IPS-20b (cell line): ENCODE measurements around the gene STPG2.
"Not testable (repeated sequence)": the region's sequence is repeated elsewhere in the genome, so short reads cannot be mapped to it uniquely, and the experiment has no call there.

Experiments
- H3K27ac ChIP-seq: one replicate; pipeline ENCODE4 v1.5.1; 2013; ENCODE audit warnings: low read length
- H3K27me3 ChIP-seq: 2 replicates; pipeline ENCODE4 v1.6.1; 2013; ENCODE audit warnings: mild to moderate bottlenecking, low read length, inconsistent platforms; ENCODE audit not compliant: insufficient read depth
- H3K36me3 ChIP-seq: 2 replicates; pipeline ENCODE4 v1.6.1; 2013; ENCODE audit warnings: low read depth, mild to moderate bottlenecking, inconsistent platforms, low read length, moderate library complexity; ENCODE audit not compliant: insufficient read depth
- H3K4me1 ChIP-seq: 2 replicates; pipeline ENCODE4 v1.6.1; 2013; ENCODE audit warnings: mild to moderate bottlenecking, control low read depth, inconsistent platforms, low read length, moderate library complexity; ENCODE audit not compliant: insufficient read depth
- H3K4me3 ChIP-seq: 2 replicates; pipeline ENCODE4 v1.5.1; 2013; ENCODE audit warnings: mild to moderate bottlenecking, low read length, inconsistent platforms
- H3K9ac ChIP-seq: 2 replicates; pipeline ENCODE4 v1.6.1; 2013; ENCODE audit warnings: low read depth, mild to moderate bottlenecking, inconsistent platforms, low read length, moderate library complexity
- H3K9me3 ChIP-seq: 2 replicates; pipeline ENCODE4 v1.6.1; 2013; ENCODE audit warnings: mild to moderate bottlenecking, low read depth, low read length, inconsistent platforms; ENCODE audit not compliant: insufficient read depth

STPG2 gene

DNA sequence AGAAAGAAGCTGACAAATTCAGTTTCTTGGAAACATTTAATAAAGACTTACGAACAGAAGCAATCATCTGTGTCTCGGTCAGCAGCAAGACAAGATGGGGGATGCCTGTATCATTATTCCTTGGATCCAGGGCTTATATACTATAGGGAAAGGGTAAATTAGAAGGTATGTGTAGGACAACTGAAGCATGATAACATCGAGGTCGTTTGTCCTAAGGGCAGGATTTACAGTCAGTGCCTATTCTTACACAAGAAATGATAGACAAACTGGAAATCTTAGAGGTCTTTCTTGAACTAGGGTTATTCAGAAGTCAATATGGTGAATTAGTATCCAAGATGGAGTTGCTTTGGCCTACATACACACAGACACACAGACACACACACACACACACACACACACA, 553.0 kb downstream of the STPG2 start:
- no peak overlapping the region for H3K27ac ChIP-seq
- H3K4me1 ChIP-seq = no peaks in the 10 kb centered on the region; the same call in 1 of the 2 replicates
- H3K9ac ChIP-seq = no peak overlapping the region
- H3K4me3 ChIP-seq = no peak overlapping the region
- no peaks in the 10 kb centered on the region for H3K36me3 ChIP-seq
- no peaks in the 10 kb centered on the region for H3K27me3 ChIP-seq
- no peaks in the 10 kb centered on the region for H3K9me3 ChIP-seq

GRCh38 chr4:97589481-97590196, 553.6 kb downstream of the STPG2 start:
- no peak overlapping the region for H3K9ac ChIP-seq
- H3K4me1 ChIP-seq = no peaks in the 10 kb centered on the region; the same call in 1 of the 2 replicates
- no peaks in the 10 kb centered on the region for H3K36me3 ChIP-seq
- no peaks in the 10 kb centered on the region for H3K27me3 ChIP-seq
- no peak overlapping the region for H3K27ac ChIP-seq
- no peaks in the 10 kb centered on the region for H3K9me3 ChIP-seq
- no peak overlapping the region for H3K4me3 ChIP-seq

- Histone ChIP-seq H3K9me3 (no peaks in the 10 kb centered on the region), H3K27me3 (no peaks in the 10 kb centered on the region), H3K27ac (no peak overlapping the region), H3K9ac (no peak overlapping the region), H3K36me3 (no peaks in the 10 kb centered on the region), H3K4me3 (no peak overlapping the region), H3K4me1 (no peaks in the 10 kb centered on the region; the same call in 1 of the 2 replicates)
These were observed 555.4 kb downstream of the STPG2 start for GRCh38 chr4:97587912-97588311.

DNA sequence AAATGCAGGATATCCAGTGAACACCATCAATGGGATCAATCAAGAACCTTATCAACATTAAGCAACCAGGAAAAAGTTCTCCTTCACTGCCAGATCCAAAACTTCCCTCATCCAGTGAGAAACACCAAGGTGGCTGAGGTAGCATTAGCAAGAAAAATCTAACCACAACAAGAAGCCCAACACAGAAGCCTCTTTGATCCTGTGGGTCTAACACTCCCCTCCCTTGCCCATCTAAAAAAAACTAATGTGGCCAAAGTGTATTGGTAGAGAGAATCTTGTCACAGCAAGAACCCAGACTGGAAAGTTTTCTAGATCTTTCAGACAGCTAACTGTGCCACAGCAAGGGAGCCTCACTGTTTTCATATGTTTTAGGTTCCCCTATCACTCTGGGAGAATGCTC, 558.0 kb downstream of the STPG2 start:
- Histone ChIP-seq H3K4me3 (no peak overlapping the region), H3K36me3 (no peaks in the 10 kb centered on the region), H3K27me3 (no peaks in the 10 kb centered on the region), H3K9me3 (no peaks in the 10 kb centered on the region), H3K4me1 (no peaks in the 10 kb centered on the region; the same call in 1 of the 2 replicates), H3K27ac (no peak overlapping the region), H3K9ac (no peak overlapping the region)

- Histone ChIP-seq H3K9me3 (no peaks in the 10 kb centered on the region), H3K9ac (no peak overlapping the region), H3K27ac (no peak overlapping the region), H3K4me3 (no peak overlapping the region), H3K27me3 (no peaks in the 10 kb centered on the region), H3K36me3 (no peaks in the 10 kb centered on the region), H3K4me1 (no peaks in the 10 kb centered on the region)
These were observed 560.4 kb downstream of the STPG2 start for GRCh38 chr4:97582890-97583289.

DNA sequence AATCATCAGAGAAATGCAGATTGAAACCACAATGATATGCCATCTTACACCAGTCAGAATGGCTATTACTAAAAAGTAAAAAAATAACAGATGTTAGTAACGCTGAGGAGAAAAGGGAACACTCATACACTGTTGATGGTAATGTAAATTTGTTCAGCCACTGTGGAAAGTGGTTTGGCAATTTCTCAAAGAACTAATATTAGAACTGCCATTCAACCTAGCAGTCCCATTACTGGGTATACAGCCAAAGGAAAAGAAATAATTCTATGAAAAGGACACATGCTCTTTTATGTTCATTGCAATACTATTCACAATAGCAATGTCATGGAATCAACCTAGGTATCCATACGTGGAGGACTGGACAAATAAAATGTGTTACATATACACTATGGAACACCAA, 566.3 kb downstream of the STPG2 start:
- Histone ChIP-seq H3K36me3 (no peaks in the 10 kb centered on the region), H3K9me3 (no peaks in the 10 kb centered on the region), H3K27me3 (no peaks in the 10 kb centered on the region), H3K27ac (no peak overlapping the region), H3K9ac (no peak overlapping the region), H3K4me3 (no peak overlapping the region), H3K4me1 (no peaks in the 10 kb centered on the region)

GRCh38 chr4:97560009-97560408, 583.3 kb downstream of the STPG2 start:
- H3K4me1 ChIP-seq = peaks cover 14% of the 10 kb centered on the region; the same call in 1 of the 2 replicates
- no peaks in the 10 kb centered on the region for H3K9me3 ChIP-seq
- no peak overlapping the region for H3K9ac ChIP-seq
- no peak overlapping the region for H3K27ac ChIP-seq
- no peak overlapping the region for H3K4me3 ChIP-seq
- H3K27me3 ChIP-seq = no peaks in the 10 kb centered on the region
- H3K36me3 ChIP-seq = no peaks in the 10 kb centered on the region

DNA sequence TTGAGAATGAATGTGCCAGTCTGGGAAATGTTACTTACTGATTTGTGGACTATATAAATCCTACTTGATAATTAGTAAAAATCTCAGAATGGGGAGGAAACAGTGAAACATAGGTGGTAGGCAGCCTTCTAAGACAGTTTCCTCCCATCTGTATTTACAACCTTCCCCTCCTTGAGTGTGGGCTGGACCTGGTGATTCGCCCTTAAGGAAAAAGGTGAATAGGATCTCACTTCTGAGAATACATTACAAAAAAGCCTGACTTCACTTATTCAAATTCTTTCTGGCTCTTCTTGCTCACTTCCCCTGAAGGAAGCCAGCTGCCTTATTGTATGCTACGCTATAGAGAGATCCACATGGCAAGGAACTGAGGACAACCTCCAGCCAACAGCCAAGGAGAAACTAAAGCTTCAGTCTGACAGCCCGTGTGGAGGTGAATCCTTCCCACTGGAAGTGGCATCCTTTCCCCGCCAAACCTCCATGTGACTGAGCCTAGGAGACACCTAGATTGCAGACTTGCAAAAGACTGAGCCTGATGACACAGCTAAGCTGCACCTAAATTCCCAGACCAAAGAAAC, 585.0 kb downstream of the STPG2 start:
- Histone ChIP-seq H3K27me3 (no peaks in the 10 kb centered on the region), H3K27ac (no peak overlapping the region), H3K9ac (no peak overlapping the region), H3K9me3 (no peaks in the 10 kb centered on the region), H3K4me3 (no peak overlapping the region), H3K36me3 (no peaks in the 10 kb centered on the region), H3K4me1 (peaks cover 14% of the 10 kb centered on the region; the same call in 1 of the 2 replicates)

DNA sequence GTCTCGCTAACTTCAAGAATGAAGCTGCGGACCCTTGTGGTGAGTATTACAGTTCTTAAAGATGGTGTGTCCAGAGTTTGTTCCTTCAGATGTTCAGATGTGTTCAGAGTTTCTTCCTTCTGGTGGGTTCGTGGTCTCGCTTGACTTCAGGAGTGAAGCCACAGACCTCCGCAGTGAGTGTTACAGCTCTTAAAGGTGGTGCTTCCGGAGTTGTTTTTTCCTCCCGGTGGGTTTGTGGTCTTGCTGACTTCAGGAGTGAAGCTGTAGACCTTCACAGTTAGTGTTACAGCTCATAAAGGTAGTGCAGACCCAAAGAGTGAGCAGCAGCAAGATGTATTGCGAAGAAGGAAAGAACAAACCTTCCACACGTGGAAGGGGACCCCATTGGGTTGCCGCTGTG, 592.6 kb downstream of the STPG2 start:
- H3K27me3 ChIP-seq, H3K4me1 ChIP-seq, H3K9ac ChIP-seq, H3K36me3 ChIP-seq, H3K27ac ChIP-seq, H3K9me3 ChIP-seq, H3K4me3 ChIP-seq: not testable (repeated sequence)

DNA sequence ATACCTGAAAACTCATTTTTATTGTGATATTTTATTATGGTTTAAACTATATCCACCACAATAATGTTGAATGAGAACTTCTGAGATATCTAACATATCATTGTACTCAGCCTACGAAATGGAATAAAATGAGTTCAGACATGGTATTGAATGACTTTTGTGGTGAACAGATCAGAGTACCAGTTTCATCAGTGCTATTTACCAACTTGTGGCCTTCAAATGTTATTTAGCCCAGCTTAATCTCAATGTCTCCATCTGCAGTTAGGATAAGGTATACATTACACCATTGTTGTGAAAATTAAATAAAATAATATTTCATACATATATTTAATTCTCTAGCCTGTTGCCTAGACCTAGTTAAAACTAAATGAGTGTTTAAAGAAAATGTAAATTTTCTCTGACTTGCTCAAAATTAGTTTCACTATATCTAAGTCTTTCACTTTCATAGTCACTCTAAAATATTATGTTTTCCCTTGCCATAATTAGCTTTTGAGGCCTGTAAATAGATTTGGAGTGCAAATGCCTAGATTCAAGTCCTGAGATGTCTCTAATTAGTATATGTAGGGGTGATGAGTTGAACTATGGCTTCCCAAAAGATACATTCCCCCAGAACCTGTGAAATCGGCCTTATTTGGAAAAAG, 594.2 kb downstream of the STPG2 start:
- Histone ChIP-seq H3K9ac (no peak overlapping the region), H3K36me3 (no peaks in the 10 kb centered on the region), H3K9me3 (no peaks in the 10 kb centered on the region), H3K27ac (no peak overlapping the region), H3K27me3 (no peaks in the 10 kb centered on the region), H3K4me1 (peaks cover 6% of the 10 kb centered on the region; the same call in 1 of the 2 replicates), H3K4me3 (no peak overlapping the region)

GRCh38 chr4:97548186-97548585, 595.1 kb downstream of the STPG2 start:
- no peaks in the 10 kb centered on the region for H3K27me3 ChIP-seq
- no peak overlapping the region for H3K4me3 ChIP-seq
- H3K9me3 ChIP-seq = no peaks in the 10 kb centered on the region
- no peak overlapping the region for H3K27ac ChIP-seq
- no peaks in the 10 kb centered on the region for H3K36me3 ChIP-seq
- H3K4me1 ChIP-seq = peaks cover 6% of the 10 kb centered on the region
- H3K9ac ChIP-seq = no peak overlapping the region

DNA sequence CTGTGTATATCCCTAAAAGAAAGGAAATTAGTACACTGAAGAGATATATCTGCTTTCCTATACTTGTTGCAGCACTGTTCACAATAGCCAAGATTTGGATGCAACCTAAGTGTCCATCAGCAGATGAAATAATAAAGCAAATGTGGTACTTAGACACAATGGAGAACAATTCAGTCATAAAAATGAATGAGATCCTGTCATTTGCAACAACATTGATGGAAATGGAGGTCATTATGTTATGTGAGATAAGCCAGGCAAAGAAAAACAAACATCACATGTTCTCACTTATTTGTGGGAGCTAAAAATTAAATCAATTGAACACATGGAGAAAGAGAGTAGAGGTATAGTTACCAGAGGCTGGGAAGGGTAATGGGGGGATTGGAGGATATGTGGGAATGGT, 611.9 kb downstream of the STPG2 start:
- no peak overlapping the region for H3K4me3 ChIP-seq
- no peak overlapping the region for H3K9ac ChIP-seq
- no peaks in the 10 kb centered on the region for H3K27me3 ChIP-seq
- H3K4me1 ChIP-seq = no peaks in the 10 kb centered on the region
- no peaks in the 10 kb centered on the region for H3K9me3 ChIP-seq
- no peaks in the 10 kb centered on the region for H3K36me3 ChIP-seq
- H3K27ac ChIP-seq = no peak overlapping the region
